HEK293 (cell line): ENCODE data around the gene LHFPL6.

Experiments
- CTCF ChIA-PET: fragments of 350-600 bp; formaldehyde crosslinking; extraction: SDS; loops from one replicate; lab custom pipeline; 2021; ENCODE audit warnings: antibody characterized with exemption; lab: Yijun Ruan, JAX
- POLR2A ChIA-PET: fragments of 300-600 bp; formaldehyde crosslinking; extraction: SDS; loops from one replicate; lab custom pipeline; 2020; ENCODE audit warnings: antibody characterized with exemption, inconsistent platforms; lab: Yijun Ruan, JAX
- H3K27ac ChIP-seq: fragments of 200-500 bp; sonication (Bioruptor generic); 2 replicates; pipeline ENCODE4 v1.5.1; 2014; ENCODE audit warnings: low read depth, low read length, control low read depth, inconsistent platforms; ENCODE audit errors: extremely low read depth
- H3K36me3 ChIP-seq, 2 experiments: fragments of 200-500 bp in 1 of 2; sonication (Bioruptor generic) in 1 of 2; 1 replicate in 1 of 2; 2 replicates in 1 of 2; pipeline ENCODE4 v1.5.1; 2014 to 2017; ENCODE audit warnings: inconsistent platforms in 2 of 2, low read length in 2 of 2; ENCODE audit not compliant: control insufficient read depth in 2 of 2, insufficient read depth in 1 of 2
- H3K4me1 ChIP-seq: fragments of 200-500 bp; sonication (Bioruptor generic); 2 replicates; pipeline ENCODE4 v1.5.1; 2014; ENCODE audit warnings: mild to moderate bottlenecking, low read length, inconsistent platforms; ENCODE audit not compliant: control insufficient read depth, insufficient read depth
- H3K4me3 ChIP-seq: 2 replicates; pipeline ENCODE4 v1.5.1; 2011; ENCODE audit warnings: low read depth, mild to moderate bottlenecking, control low read depth, low read length, moderate library complexity
- H3K9me3 ChIP-seq: fragments of 200-500 bp; sonication (Bioruptor generic); 2 replicates; pipeline ENCODE4 v1.5.1; 2014; ENCODE audit warnings: low read depth, low read length, inconsistent platforms; ENCODE audit not compliant: control insufficient read depth, insufficient read depth
- HOXA7 ChIP-seq: sonication (generic); formaldehyde crosslinking; IDR thresholded peaks from 2 replicates; pipeline ENCODE4 v1.8.1; 2022; ENCODE audit warnings: missing genetic modification reagents, borderline replicate concordance
- HOXC10 ChIP-seq: sonication (generic); formaldehyde crosslinking; IDR thresholded peaks from 2 replicates; pipeline ENCODE4 v1.8.1; 2023; ENCODE audit warnings: mild to moderate bottlenecking, missing genetic modification reagents
- PRDM2 ChIP-seq: fragments of 450-650 bp; formaldehyde crosslinking; IDR thresholded peaks from 2 replicates; pipeline ENCODE4 v1.5.1; 2016; ENCODE audit warnings: missing biosample characterization, missing genetic modification characterization, borderline replicate concordance
- PRDM6 ChIP-seq: fragments of 450-650 bp; formaldehyde crosslinking; IDR thresholded peaks from 2 replicates; pipeline ENCODE4 v1.5.1; 2017; ENCODE audit warnings: missing biosample characterization, missing genetic modification characterization
- SCRT2 ChIP-seq: fragments of 450-650 bp; formaldehyde crosslinking; IDR thresholded peaks from 2 replicates; pipeline ENCODE4 v1.5.1; 2016; ENCODE audit warnings: missing biosample characterization, missing genetic modification characterization
- ZBTB8A ChIP-seq: fragments of 450-650 bp; formaldehyde crosslinking; IDR thresholded peaks from 2 replicates; pipeline ENCODE4 v1.5.1; 2016; ENCODE audit warnings: missing biosample characterization, missing genetic modification characterization
- ZNF10 ChIP-seq: fragments of 450-650 bp; formaldehyde crosslinking; IDR thresholded peaks from 2 replicates; pipeline ENCODE4 v1.5.1; 2017; ENCODE audit warnings: missing biosample characterization, missing genetic modification characterization
- ZNF133 ChIP-seq: fragments of 450-650 bp; formaldehyde crosslinking; IDR thresholded peaks from 2 replicates; pipeline ENCODE4 v1.5.1; 2016; ENCODE audit warnings: missing biosample characterization, missing genetic modification characterization
- ZNF146 ChIP-seq: fragments of 450-650 bp; formaldehyde crosslinking; IDR thresholded peaks from 2 replicates; pipeline ENCODE4 v1.5.1; 2016; ENCODE audit warnings: missing biosample characterization, missing genetic modification characterization
- ZNF157 ChIP-seq: fragments of 450-650 bp; formaldehyde crosslinking; IDR thresholded peaks from 2 replicates; pipeline ENCODE4 v1.5.1; 2016; ENCODE audit warnings: missing biosample characterization, missing genetic modification characterization
- ZNF174 ChIP-seq: fragments of 450-650 bp; formaldehyde crosslinking; IDR thresholded peaks from 2 replicates; pipeline ENCODE4 v1.5.0; 2017; ENCODE audit warnings: missing biosample characterization, mild to moderate bottlenecking, missing genetic modification characterization
- ZNF239 ChIP-seq: fragments of 450-650 bp; formaldehyde crosslinking; IDR thresholded peaks from 2 replicates; pipeline ENCODE4 v1.5.1; 2016; ENCODE audit warnings: missing biosample characterization, missing genetic modification characterization
- ZNF302 ChIP-seq: fragments of 450-650 bp; formaldehyde crosslinking; IDR thresholded peaks from 2 replicates; pipeline ENCODE4 v1.5.1; 2016; ENCODE audit warnings: missing biosample characterization, missing genetic modification characterization, low read depth
- ZNF404 ChIP-seq: fragments of 450-650 bp; formaldehyde crosslinking; IDR thresholded peaks from 2 replicates; pipeline ENCODE4 v1.5.1; 2017; ENCODE audit warnings: missing biosample characterization, missing genetic modification characterization
- ZNF473 ChIP-seq: fragments of 450-650 bp; formaldehyde crosslinking; IDR thresholded peaks from 2 replicates; pipeline ENCODE4 v1.5.1; 2017; ENCODE audit warnings: missing biosample characterization, missing genetic modification characterization
- TF ChIP-seq, protein P1 (sequence below): fragments of 450-650 bp; formaldehyde crosslinking; IDR thresholded peaks from 2 replicates; pipeline ENCODE4 v1.5.1; 2016; ENCODE audit warnings: missing biosample characterization, missing genetic modification characterization
- TF ChIP-seq, protein P2 (sequence below): fragments of 450-650 bp; formaldehyde crosslinking; IDR thresholded peaks from 2 replicates; pipeline ENCODE4 v1.5.1; 2016; ENCODE audit warnings: missing biosample characterization, missing genetic modification characterization, low read depth

The LHFPL6 gene

DNA sequence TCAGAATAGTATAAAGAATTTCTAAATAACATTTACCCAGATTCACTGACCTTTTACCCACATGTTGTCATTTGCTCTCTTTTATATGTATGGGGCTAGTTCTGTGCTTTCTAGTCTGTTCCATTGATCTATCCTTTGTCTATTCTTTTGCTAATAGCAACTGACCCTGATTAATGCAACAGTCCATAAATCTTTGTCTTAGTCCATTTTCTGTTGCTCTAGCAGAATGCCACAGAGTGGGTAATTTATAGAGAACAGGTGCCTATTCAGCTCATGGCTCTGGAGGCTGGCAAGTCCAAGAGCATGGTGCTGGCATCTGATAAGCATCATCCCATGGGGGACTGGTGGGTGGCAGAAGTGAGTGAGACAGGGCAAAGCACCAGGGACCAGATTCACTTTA, 52.1 kb downstream of the LHFPL6 start (continued):
- no peak for TF ChIP-seq PRDM2 (tag by site-specific recombination)

GRCh38 chr13:39547108-39547507, 55.9 kb downstream of the LHFPL6 start:
- Histone ChIP-seq H3K36me3 (no peaks in the 10 kb centered on the region), H3K4me3 (no peak overlapping the region), H3K9me3 (no peaks in the 10 kb centered on the region), H3K27ac (no peak overlapping the region), H3K4me1 (peaks cover 13% of the 10 kb centered on the region; the same call in 1 of the 2 replicates)
- POLR2A ChIA-PET, result no interaction called here
- CTCF ChIA-PET, result no interaction called here
- TF ChIP-seq ZNF174, result no peak
- TF ChIP-seq, protein P1, sequence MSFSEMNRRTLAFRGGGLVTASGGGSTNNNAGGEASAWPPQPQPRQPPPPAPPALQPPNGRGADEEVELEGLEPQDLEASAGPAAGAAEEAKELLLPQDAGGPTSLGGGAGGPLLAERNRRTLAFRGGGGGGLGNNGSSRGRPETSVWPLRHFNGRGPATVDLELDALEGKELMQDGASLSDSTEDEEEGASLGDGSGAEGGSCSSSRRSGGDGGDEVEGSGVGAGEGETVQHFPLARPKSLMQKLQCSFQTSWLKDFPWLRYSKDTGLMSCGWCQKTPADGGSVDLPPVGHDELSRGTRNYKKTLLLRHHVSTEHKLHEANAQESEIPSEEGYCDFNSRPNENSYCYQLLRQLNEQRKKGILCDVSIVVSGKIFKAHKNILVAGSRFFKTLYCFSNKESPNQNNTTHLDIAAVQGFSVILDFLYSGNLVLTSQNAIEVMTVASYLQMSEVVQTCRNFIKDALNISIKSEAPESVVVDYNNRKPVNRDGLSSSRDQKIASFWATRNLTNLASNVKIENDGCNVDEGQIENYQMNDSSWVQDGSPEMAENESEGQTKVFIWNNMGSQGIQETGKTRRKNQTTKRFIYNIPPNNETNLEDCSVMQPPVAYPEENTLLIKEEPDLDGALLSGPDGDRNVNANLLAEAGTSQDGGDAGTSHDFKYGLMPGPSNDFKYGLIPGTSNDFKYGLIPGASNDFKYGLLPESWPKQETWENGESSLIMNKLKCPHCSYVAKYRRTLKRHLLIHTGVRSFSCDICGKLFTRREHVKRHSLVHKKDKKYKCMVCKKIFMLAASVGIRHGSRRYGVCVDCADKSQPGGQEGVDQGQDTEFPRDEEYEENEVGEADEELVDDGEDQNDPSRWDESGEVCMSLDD (tag by site-specific recombination), result no peak
- no peak for TF ChIP-seq ZNF404 (tag by site-specific recombination)
- no peak for TF ChIP-seq ZNF10 (tag by site-specific recombination)
- TF ChIP-seq PRDM6 (tag by site-specific recombination), result 0 out of 2 replicates have a peak, but pooled peaks have one; percentile 6
- no peak for TF ChIP-seq ZNF157 (tag by site-specific recombination)
- no peak for TF ChIP-seq HOXC10 (CRISPR knock-in tag)
- TF ChIP-seq ZNF239, result no peak

GRCh38 chr13:39542361-39542760, 60.6 kb downstream of the LHFPL6 start:
- H3K27ac ChIP-seq, result no peak overlapping the region
- no peaks in the 10 kb centered on the region for H3K36me3 ChIP-seq
- no peaks in the 10 kb centered on the region for H3K9me3 ChIP-seq
- H3K4me3 ChIP-seq, result no peak overlapping the region
- ChIA-PET POLR2A (no interaction called here), CTCF (interaction anchor here (0.6 kb wide), 1 partner anchor 170 kb away, joined by 3 read pairs; no protein-coding TSS in a partner anchor)
- TF ChIP-seq ZBTB8A (tag by site-specific recombination) (no peak), ZNF302 (tag by site-specific recombination) (no peak), ZNF133 (no peak), SCRT2 (tag by site-specific recombination) (peak; percentile 36; the same call in 1 of the 2 replicates), HOXA7 (CRISPR knock-in tag) (no peak), ZNF473 (no peak), ZNF146 (tag by site-specific recombination) (no peak)
- TF ChIP-seq, protein P2, sequence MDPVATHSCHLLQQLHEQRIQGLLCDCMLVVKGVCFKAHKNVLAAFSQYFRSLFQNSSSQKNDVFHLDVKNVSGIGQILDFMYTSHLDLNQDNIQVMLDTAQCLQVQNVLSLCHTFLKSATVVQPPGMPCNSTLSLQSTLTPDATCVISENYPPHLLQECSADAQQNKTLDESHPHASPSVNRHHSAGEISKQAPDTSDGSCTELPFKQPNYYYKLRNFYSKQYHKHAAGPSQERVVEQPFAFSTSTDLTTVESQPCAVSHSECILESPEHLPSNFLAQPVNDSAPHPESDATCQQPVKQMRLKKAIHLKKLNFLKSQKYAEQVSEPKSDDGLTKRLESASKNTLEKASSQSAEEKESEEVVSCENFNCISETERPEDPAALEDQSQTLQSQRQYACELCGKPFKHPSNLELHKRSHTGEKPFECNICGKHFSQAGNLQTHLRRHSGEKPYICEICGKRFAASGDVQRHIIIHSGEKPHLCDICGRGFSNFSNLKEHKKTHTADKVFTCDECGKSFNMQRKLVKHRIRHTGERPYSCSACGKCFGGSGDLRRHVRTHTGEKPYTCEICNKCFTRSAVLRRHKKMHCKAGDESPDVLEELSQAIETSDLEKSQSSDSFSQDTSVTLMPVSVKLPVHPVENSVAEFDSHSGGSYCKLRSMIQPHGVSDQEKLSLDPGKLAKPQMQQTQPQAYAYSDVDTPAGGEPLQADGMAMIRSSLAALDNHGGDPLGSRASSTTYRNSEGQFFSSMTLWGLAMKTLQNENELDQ, result no peak
- H3K4me1 ChIP-seq, result peaks cover 19% of the 10 kb centered on the region
